HG03571 (cell line): ENCODE results near the gene RAB6B.

Source experiments
- ATAC-seq: cut with Tn5 transposase; IDR thresholded peaks from one replicate; pipeline ENCODE4 v1.9.1; 2021; ENCODE audit not compliant: unreplicated experiment

Gene RAB6B

DNA sequence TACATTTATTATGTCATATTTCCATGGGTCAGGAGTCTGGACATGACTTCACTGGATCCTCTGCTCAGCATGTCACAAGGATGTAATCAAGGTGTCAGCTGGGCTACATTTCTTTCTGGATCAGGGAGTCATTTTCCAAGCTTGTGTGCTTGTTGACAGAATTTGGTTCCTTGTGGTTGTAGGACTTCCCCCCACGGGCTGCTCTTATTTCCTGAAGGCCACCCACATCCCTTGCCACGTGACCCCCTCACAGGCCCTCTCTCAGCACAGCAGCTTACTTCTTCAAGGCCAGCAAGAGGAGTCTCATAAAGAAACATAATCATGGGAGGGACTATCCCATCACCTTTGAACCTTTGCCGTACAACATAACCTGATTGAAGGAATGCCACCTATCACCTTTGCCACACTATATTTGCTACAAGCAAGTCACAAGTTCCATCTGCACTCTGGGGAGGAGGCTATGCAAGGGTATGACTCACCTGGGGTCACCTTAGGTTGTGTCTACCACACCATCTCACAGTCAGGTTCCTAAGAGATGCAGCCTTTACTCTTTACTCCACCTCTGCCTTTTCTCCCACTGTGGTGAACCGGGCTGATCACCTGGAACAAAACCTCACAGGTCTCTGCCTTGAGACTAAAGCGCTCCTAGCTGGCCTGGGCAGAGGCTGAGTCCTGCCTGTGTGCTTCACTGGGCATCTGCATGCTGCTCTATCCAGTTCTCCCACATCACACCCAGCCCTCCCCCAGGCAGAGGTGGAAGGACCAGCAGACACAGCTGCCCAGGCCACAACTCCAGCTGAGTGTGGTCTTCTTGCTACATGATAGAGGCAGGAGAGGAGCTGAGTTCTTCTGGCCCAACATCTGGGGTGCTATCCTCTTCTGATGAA, 13.5 kb downstream of the RAB6B start:
- no peak for ATAC-seq

GRCh38 chr3:133881492-133881891, 14.2 kb downstream of the RAB6B start:
- ATAC-seq = no peak

DNA sequence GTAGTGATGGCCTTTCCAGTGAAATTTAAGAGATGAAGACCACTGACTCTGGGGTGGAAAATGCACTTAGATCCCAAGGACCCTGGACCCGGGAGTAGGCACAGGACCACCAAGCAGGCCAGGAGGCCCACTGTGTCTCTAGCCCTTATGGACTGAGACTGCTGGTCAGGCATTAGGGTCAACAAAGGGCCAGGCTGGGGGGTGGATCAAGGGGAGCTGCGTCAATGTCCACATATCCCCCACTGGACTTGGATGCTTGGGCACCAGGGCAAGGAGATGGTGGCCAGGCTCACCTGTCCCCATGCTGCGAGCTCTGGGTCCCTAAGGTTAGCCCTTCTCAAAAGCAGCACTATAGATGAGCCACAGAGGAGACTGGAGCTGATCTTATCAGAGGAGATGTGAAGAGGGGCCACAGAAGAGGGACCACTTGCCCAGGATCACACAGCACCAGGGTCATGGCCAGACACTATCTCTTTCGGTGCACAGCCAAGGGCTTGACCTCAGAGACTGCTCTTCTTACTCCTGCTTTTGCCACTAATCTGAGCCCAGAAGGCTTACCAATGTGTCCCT, 14.7 kb downstream of the RAB6B start:
- no peak for ATAC-seq

- ATAC-seq = no peak
Measured at GRCh38 chr3:133880287-133880686, 15.4 kb downstream of the RAB6B start.

DNA sequence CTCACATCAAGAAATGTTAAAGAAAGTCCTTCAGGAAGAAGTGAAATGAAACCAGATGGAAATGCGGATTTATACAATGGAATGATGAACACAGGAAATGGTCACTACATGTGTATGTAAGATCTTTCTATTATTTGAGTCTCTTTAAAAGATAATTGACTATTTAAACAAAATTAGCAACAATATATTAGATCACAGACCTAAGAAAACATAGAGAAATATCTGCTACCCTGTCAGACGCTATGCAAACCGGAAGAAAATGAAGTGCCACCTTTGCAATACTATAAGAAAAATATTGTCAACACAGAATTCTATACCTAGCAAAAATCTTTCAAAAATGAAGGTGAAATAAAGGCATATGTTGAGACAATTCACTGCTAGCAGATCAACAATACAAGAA, 17.2 kb downstream of the RAB6B start:
- ATAC-seq = no peak

DNA sequence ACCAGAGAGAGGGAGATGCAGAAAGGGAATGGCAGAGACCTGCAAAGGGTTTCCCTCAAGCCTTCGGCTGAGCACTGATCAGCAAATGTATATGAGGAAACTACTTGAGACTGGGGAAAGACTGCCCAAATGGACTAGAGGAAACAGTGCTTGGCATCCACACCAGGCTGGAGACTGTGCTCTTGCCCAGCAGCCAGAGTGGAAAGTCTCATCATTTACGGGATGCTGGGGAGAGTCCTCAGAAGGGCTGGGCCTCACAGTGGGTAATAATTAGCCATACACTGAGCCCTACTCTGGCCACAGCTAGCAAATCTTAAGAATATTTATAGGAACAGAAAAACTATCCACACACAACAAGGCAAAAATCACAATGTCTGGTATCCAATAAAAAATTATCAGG, 18.5 kb downstream of the RAB6B start:
- ATAC-seq = no peak

DNA sequence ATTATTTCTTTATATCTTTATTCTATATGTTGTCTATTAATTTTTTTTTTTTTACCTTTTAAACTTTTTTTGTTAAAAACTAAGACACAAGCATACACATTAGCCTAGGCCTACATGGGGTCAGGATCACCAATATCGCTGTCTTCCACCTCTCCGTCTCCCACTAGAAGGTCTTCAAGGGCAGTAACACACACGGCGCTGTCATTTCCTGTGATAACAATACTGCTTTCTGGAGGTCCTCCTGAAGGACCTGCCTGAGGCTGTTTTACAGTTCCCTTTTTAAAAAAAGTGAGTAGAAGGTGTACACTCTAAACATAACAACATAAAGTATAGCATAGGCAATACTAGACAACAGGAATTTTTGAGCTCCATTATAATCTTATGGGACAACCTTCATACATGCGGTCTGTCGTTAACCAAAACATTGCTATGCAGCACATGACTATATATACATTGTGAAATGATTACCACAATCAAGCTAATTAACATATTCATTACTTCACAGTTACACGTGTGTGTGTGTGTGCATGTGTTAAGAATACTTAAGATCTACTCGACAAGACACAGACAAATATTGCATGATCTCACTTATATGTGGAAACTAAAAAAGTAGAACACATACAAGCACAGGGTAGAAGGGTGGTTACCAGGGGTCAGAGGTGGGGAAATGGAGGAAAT, 20.8 kb downstream of the RAB6B start:
- ATAC-seq = no peak

DNA sequence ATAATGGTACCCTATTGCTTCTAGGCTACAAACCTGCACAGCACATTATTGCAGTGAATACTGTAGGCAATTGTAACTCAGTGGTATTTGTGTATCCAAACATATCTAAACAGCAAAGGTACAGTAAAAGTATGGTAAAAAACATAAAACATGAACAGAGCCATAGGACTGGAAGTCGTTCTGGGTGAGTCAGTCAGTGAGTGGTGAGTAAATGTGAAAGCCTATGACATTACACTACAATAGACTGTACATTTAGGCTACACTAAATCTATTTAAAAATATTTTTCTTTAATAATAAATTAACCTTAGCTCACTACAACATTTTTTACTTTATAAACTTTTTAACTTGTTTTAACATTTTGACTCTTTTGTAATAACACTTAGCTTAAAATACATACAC, 21.3 kb downstream of the RAB6B start:
- ATAC-seq = no peak

GRCh38 chr3:133872781-133873180, 22.9 kb downstream of the RAB6B start:
- no peak for ATAC-seq

DNA sequence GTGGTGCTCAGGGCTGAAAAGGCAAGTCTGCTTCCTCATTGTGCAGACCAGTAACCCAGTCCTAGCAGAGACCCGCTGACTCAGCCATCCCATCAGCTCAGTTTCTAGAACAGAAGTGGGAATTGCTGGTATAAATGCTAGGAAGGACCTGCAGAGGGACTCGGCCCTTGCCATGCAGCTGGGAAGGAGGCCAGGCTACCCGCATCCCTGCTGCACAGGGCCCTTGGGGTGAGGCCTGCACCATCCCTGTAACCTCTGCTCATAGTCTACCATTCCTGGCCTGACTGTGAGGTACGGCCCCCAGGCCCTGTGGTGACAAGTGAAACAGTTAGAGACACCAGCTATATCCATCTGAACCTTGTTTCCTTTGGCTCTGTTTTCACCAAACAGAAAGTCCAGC, 23.5 kb downstream of the RAB6B start:
- no peak for ATAC-seq

GRCh38 chr3:133871368-133872090, 24.2 kb downstream of the RAB6B start:
- ATAC-seq = no peak

DNA sequence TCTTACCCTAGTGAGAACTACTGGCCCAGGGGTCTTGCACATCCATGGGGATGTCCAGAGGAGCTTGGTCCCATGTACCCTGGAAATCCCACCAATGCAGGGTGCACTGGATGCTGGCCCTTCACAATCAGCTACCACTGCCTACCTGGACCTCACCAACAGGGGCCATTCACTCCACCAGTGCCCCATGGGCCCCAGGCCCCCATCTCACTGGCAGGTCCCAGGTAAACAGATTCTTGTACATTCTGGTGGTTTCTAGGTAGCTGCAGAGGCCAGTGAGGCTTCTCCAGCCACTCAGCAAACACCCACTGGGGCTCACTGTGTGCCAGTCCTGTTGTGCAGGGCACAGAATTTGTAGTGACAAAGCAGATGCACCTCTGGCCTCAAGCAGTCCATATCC, 24.9 kb downstream of the RAB6B start:
- ATAC-seq = no peak

- no peak for ATAC-seq
Measured at GRCh38 chr3:133869586-133869985, 26.1 kb downstream of the RAB6B start.

GRCh38 chr3:133868758-133869475, 26.8 kb downstream of the RAB6B start:
- ATAC-seq = no peak

GRCh38 chr3:133868186-133868585, 27.5 kb downstream of the RAB6B start:
- no peak for ATAC-seq

- no peak for ATAC-seq
Measured at GRCh38 chr3:133866141-133866540, 29.5 kb downstream of the RAB6B start.

DNA sequence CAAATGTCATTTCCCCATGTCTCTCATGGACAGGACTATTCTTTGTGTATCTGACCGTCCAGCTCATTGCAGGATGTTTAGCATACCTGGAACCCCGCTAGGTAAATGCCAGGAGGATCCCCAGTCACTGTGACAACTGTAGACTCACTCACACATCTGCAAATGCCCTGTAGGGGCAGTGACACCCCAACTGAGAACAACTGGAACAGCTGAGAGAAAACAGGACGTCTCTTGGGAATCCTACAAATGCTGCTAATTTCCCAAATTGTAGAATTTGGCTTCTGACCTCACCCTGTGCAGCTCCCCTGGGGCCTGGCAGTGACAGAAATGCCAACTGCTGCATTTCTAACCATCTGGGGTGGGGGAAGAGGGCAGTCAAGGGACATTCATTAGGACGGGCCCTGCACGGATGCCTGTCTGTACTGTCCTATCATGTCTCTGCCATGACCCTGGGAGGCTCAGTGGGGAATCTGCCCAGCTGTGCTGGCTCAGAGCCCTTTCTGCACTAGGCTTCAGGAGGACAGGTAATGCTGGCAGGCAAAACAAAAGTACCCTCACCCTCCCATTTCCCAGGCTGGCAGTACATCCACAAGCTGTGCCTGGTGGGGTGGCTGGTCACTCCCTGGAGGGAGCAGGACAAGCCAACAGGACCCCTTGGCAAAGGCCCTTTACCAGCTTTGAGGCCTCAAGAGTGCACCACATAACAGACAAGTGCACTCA, 30.4 kb downstream of the RAB6B start:
- no peak for ATAC-seq

GRCh38 chr3:133864616-133865015, 31.1 kb downstream of the RAB6B start:
- no peak for ATAC-seq

DNA sequence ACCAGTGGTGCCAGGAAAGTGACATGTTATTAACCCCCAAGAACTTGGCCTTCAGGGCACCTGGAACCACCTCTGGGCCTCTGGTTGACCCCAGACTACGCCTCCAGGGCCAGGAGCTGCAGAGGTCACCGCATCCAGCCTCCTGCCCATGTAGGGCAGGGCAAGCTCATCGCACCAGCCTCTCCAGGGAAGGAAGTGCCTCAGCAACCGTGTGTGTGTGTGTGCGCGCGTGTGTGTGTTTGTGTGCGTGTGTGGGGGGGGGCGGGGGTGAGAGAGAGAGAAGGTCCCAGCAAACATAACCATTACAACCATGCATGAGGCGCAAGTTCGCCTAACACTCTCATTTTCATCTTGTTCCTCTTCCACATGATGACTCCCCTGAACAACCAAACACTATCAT, 31.8 kb downstream of the RAB6B start:
- ATAC-seq = no peak

DNA sequence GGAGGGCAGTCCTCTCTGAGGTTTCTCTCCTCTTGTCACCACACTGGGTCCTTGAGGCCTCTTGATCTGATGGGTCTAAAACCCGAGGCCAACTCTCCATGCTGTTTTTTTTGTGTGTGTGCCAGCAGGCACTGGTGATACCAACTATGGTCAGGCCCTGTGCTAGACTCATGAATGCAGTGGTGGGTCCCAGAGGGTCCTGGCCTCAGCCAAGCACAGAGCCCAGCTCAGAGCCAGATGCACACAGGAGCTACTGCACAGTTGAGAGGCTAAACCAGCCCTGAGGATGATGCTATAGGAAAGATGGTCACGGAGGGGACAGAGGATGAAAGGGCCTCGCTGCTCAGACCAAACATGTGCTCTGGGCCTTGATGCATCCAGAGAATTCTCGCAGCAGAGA, 33.5 kb downstream of the RAB6B start:
- ATAC-seq = no peak
